ENCODE measurements around the gene OPN3.

The OPN3 gene

GRCh38 chr1:241586905-241587512 is 53.2 kb downstream of the OPN3 start:
- TF ChIP-seq CTCF (IDR thresholded peaks at IDR 0.05): no peak
- H3K4me1 ChIP-seq (ENCODE audit: control insufficient read depth in 1 of 2, insufficient read depth in 1 of 2, low read depth in 1 of 2, low read length in 1 of 2): peaks cover 14% of the 10 kb centered on the region in 2 experiments
- H3K9me3 ChIP-seq: no peaks in the 10 kb centered on the region
- no peaks in the 10 kb centered on the region for H3K36me3 ChIP-seq
- no peak overlapping the region for H3K4me3 ChIP-seq (ENCODE audit: low read depth in 1 of 2, low read length in 1 of 2)
- no peak overlapping the region for H3K27ac ChIP-seq
- H3K27me3 ChIP-seq: no peaks in the 10 kb centered on the region

GRCh38 chr1:241582921-241583321 is 57.2 kb downstream of the OPN3 start:
- Histone ChIP-seq H3K27ac (no peak overlapping the region), H3K36me3 (no peaks in the 10 kb centered on the region), H3K27me3 (no peaks in the 10 kb centered on the region), H3K9me3 (no peaks in the 10 kb centered on the region), H3K4me3 (ENCODE audit: low read depth in 1 of 2, low read length in 1 of 2) (no peak overlapping the region), H3K4me1 (ENCODE audit: control insufficient read depth in 1 of 2, insufficient read depth in 1 of 2, low read depth in 1 of 2, low read length in 1 of 2) (no peaks in the 10 kb centered on the region)
- TF ChIP-seq CTCF (IDR thresholded peaks at IDR 0.05): no peak

- no peaks in the 10 kb centered on the region for H3K4me1 ChIP-seq (ENCODE audit: control insufficient read depth in 1 of 2, insufficient read depth in 1 of 2, low read depth in 1 of 2, low read length in 1 of 2)
- no peaks in the 10 kb centered on the region for H3K27me3 ChIP-seq
- H3K36me3 ChIP-seq: no peaks in the 10 kb centered on the region
- no peaks in the 10 kb centered on the region for H3K9me3 ChIP-seq
- H3K4me3 ChIP-seq (ENCODE audit: low read depth in 1 of 2, low read length in 1 of 2): no peak overlapping the region
- no peak overlapping the region for H3K27ac ChIP-seq
- TF ChIP-seq CTCF (IDR thresholded peaks at IDR 0.05): no peak
Observed at GRCh38 chr1:241579434-241579833, 60.7 kb downstream of the OPN3 start.

GRCh38 chr1:241574154-241574553 is 66.0 kb downstream of the OPN3 start:
- Histone ChIP-seq H3K4me1 (ENCODE audit: control insufficient read depth in 1 of 2, insufficient read depth in 1 of 2, low read depth in 1 of 2, low read length in 1 of 2) (no peaks in the 10 kb centered on the region), H3K27ac (no peak overlapping the region), H3K36me3 (no peaks in the 10 kb centered on the region), H3K4me3 (ENCODE audit: low read depth in 1 of 2, low read length in 1 of 2) (no peak overlapping the region), H3K27me3 (no peaks in the 10 kb centered on the region), H3K9me3 (no peaks in the 10 kb centered on the region)
- no peak for TF ChIP-seq CTCF (IDR thresholded peaks at IDR 0.05)

- no peak for TF ChIP-seq CTCF (IDR thresholded peaks at IDR 0.05)
- H3K36me3 ChIP-seq: no peaks in the 10 kb centered on the region
- no peaks in the 10 kb centered on the region for H3K4me1 ChIP-seq (ENCODE audit: control insufficient read depth in 1 of 2, insufficient read depth in 1 of 2, low read depth in 1 of 2, low read length in 1 of 2)
- H3K4me3 ChIP-seq (ENCODE audit: low read depth in 1 of 2, low read length in 1 of 2): no peak overlapping the region
- H3K27ac ChIP-seq: no peak overlapping the region
- no peaks in the 10 kb centered on the region for H3K27me3 ChIP-seq
- H3K9me3 ChIP-seq: no peaks in the 10 kb centered on the region
Observed at GRCh38 chr1:241569848-241570247, 70.3 kb downstream of the OPN3 start.

- Histone ChIP-seq H3K27ac (peak overlapping the region; percentile 79), H3K4me1 (ENCODE audit: control insufficient read depth in 1 of 2, insufficient read depth in 1 of 2, low read depth in 1 of 2, low read length in 1 of 2) (peaks cover 26 to 51% of the 10 kb centered on the region in 2 experiments), H3K4me3 (ENCODE audit: low read depth in 1 of 2, low read length in 1 of 2) (peak overlapping the region; percentile 13 to 24), H3K27me3 (no peaks in the 10 kb centered on the region), H3K36me3 (no peaks in the 10 kb centered on the region), H3K9me3 (no peaks in the 10 kb centered on the region)
- TF ChIP-seq CTCF (IDR thresholded peaks at IDR 0.05): no peak
Observed at GRCh38 chr1:241560849-241561187, 79.4 kb downstream of the OPN3 start.
